HG03280 (cell line): ENCODE data around the gene EXOG.

Source experiments
- ATAC-seq: cut with Tn5 transposase; IDR thresholded peaks from one replicate; pipeline ENCODE4 v1.9.1; 2021; ENCODE audit warnings: mild to moderate bottlenecking, moderate library complexity; ENCODE audit not compliant: unreplicated experiment

EXOG gene, protein sequence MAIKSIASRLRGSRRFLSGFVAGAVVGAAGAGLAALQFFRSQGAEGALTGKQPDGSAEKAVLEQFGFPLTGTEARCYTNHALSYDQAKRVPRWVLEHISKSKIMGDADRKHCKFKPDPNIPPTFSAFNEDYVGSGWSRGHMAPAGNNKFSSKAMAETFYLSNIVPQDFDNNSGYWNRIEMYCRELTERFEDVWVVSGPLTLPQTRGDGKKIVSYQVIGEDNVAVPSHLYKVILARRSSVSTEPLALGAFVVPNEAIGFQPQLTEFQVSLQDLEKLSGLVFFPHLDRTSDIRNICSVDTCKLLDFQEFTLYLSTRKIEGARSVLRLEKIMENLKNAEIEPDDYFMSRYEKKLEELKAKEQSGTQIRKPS

DNA sequence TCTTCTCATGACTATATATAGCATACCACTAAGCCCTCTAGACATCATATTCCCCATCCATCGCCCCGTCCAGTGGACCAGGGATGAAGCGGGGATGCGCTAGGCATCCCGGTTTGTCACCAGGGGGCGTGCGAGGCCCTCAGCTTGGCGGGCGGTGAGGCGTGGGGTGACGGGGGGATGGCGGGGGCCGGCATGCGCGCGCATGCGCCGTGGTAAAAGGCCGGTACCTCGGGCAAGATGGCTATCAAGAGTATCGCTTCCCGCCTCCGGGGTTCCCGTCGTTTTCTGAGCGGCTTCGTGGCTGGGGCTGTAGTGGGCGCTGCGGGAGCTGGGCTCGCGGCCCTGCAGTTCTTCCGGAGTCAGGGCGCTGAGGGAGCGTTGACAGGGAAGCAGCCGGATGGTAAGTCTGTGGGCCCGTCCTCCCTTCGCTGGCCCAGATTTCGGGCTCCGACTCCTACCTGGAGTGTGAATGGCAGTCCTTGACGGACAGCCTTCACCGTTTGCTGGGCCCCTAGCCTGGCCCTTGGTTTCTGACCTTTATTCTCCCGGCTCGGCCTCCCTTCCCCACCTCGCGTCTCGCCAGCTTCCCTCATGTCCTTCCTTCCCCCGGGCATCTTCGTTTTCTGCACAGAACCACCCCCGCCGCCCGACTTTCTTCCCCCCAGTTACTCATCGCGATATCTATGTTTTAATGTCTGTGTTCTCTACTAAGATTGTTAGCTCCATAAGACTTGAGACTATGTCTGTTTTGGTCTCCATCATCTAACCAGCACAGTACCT is at the start of gene EXOG:
TSS of gene EXOG (plus strand) at position 210 of the 780 bp plus-strand sequence. CDS start at position 238, 28 bp downstream.
- peak; percentile 88 for ATAC-seq

DNA sequence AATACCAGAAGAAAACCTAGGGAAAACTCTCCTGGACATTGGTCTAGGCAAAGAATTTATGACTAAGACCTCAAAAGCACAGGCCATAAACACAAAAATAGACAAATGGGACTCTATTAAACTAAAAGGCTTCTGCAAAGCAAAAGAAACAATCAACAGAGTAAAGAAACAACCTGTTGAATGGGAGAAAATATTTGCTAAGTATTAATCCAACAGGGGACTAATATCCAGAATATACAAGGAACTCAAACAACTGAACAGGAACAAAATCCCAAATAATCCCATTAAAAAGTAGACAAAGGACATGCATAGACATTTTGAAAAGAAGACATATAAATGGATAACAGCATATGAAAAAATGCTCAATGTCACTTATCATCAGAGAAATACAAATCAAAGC is 49.3 kb upstream of the EXOG start:
- no peak for ATAC-seq

DNA sequence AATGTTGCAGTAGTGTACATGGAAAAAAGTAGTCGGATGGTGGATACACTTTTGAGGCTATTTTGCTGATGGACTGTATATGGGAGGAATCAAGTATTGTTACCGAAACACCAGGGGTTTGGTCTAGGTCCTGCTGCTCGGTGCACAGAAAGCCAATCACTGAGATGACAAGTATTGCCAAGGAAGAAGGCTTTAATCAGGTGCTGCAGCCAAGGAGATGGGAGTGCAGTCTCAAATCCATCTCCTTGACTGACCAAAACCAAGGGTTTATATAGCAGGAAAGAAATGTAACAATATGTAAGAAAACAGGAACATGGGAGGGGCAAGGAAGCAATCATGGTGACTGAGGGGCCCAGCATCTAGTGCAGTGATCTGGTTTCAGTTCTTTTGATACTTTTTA is 45.3 kb upstream of the EXOG start:
- no peak for ATAC-seq

DNA sequence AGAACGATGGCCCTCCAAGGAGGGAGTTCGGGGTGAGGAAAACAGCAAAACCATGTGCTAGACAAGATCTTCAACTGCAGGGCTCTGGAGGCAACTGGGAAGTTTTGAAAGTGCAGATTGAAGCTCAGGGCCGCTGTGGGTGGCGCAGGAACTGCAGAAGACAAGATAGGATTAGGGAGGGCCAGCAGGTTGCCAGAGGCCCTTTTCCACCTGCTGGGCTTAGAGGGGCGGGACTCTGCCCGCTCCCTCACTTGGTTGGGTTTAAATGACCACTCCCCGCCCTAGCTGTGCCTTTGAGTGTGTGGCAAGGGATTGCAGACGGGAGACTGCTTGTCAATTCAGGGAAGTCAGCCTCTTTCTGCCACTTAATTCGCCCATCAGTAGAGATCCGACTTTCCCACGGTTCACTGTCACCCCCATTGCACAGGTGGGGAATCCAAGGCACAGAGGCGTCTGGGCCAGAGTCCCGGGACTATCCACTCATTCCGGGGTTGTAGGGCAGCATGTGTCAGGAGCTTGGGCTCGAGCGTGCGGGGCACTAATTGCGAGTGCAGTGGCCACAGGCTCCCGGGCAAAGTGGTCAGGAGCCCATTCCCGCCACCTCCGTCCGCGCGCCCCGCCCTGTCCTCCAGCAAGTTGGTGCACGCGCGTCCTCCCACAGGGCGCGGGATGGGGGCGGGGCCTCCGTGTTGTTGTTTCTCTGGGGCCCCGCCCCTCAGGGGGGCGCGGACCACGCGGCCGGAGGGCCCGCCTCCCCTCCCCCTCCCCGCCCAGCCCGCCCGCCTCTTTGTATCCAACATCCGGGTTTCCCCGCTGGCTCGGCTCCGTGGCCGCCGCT is 42.8 kb upstream of the EXOG start, which contains the start of gene ACVR2B:
TSS of gene ACVR2B (plus strand) at position 816 of the 838 bp plus-strand sequence. CDS start 433 bp downstream, outside the sequence.
- peak; percentile 47 for ATAC-seq

DNA sequence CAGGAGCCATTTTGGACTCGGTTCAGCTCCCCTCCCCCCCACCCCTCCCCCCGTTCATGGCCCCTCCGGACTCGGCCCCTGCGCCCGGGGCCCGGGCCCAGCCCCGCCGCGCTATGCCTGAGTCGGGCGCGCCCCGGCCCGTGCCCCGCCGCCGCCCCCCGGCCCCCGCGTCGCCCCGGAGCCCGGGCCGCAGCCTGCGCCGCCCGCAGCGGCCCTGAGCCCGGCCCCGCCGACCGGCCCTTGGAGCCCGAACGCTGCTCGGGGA is 42.3 kb upstream of the EXOG start:
- ATAC-seq, result peak; percentile 26

DNA sequence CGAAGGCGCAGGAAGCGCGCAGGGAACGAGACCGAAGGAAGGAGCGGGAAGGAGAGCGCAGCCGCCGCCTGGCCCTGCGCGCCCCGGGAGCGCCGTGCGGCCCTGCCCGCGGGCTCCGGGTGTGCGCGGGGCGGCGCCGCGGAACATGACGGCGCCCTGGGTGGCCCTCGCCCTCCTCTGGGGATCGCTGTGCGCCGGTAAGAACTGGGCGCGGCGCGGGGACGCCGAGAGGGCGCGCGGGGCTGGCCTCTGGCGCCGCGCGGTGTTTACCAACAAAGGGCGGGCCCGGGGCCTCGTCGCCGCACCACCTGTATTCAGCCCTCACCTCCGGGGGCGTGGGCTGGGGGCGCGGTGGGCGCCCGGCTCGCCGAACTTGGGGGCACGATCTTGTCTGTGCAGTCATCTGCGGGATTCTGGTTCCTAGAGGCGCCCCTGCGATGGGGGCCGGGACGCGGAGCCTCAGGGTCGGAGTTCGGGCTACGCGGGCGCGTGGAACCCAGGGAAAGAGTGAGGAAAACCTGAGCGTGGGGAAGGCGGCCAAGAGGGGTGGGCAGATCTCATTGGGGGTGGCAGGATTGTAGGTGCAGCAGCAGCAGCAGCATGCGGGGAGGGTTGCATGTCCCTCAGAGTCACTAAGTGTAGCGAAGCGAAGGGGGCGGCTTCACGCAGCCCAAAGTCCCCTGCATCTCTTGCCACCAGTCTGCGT is 41.8 kb upstream of the EXOG start:
- peak; percentile 43 for ATAC-seq

DNA sequence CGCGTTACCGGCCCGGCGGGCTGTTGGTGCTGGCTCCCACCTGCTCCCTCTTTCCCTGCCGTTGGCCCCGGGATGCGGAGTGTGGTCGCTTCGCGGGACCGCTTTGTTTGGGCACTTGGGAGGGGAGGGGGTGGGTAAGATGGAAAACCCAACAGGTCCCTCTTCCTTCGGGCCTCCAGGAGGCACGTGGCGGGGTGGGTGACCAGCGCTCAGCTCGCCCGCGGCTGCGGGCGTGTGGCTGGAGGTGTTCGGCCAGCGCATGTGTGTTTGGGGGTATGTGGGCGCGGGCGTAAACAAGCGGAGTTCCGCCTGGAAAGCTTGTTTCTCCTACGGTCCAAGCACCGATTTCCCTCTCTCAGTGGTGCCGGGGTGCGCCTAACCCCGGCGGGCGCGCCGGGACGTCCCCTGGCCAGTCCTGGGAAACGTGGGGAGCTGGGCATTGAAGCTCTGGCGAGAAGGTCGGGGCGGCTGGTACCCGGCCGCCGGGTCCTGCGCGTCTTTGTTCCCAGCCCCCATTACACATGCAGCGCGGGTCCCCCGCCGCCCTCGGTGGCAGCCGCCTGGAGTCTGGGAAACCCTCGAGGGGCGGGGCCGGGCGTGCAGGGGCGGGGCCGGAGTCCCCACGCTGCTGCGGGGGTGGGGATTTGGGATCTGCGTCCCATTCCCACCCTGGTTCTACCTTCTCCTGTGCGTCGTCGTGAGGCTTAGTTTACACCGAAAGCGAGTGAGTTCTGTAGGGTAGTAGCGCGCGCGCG is 41.1 kb upstream of the EXOG start:
- peak; percentile 21 for ATAC-seq

DNA sequence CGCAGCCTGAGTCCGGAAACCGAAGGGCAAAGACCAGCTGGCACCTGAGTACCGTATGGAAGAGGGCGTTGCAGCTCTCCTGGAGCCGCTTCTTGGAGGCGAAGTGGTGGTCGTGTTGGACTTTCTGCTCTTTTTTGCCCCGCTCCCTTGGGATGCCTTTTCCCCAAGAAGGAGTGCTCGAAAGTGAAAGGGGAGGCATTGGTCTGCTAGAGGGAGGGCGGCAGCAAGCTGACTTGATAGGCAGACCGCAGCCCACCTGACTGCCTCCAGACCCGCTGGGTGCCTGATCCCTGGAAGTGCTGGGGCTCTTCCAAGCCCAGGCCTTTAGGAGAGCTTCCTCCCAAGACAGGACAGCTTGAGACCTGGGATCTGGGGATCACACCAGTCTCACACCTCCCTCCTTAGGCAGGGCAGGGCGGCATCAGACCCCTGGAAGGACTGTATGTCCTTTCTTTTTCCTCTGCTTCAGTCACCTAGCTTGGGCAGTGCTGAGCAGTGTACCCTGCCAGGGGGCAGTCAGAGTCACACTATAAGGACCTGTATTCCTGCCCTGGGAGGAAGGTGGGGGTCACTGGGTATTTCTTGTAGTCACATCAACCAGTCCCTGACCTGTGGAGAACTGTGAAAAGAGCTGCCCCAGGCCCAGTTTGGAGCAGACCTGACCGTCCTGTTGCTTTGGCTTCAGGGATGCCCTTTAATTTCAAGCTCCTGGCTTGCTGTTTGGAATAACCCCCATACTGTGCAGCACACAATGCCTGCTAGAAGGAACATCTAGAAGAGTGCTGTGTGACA is 40.3 kb upstream of the EXOG start:
- ATAC-seq, result peak; percentile 42

DNA sequence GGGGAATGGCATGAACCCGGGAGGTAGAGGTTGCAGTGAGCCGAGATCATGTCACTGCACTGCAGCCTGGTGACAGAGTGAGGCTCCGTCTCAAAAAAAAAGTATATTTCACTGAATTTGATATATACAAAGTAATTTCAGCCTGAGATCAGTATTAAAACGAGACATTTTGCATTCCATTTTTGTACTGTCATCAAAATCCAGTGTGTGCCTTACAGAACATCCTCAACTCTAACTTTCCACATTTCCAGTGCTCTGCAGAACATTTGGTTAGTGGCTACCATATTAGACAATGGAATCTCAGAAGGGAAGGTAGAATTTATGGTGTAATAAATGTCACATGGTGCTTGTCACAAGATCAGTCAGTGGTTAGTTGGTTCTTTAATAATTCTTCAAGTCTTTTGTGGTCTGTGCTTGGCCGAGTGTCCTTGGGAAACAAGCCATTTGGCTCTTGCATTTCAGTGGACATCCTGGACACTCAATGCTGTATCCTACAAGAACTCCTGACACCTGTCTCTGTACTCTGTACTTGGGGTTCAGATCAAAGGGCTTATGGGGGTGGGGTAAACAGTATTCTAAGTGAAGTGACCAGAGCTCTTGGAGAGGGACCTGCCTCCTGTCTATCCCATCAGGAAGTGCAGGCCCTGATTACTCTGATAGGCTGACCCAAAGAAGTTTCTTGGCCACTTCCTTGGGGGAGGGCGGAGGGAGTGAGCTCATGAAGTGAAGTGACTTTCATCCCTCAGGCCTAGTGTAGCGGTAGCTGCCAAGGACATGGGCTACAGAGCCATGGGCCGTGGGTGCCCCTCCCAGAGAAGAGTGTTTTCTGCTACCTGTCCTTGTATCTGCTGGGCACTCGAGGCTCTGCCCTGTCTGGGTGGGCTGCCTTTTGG is 38.8 kb upstream of the EXOG start:
- no peak for ATAC-seq

DNA sequence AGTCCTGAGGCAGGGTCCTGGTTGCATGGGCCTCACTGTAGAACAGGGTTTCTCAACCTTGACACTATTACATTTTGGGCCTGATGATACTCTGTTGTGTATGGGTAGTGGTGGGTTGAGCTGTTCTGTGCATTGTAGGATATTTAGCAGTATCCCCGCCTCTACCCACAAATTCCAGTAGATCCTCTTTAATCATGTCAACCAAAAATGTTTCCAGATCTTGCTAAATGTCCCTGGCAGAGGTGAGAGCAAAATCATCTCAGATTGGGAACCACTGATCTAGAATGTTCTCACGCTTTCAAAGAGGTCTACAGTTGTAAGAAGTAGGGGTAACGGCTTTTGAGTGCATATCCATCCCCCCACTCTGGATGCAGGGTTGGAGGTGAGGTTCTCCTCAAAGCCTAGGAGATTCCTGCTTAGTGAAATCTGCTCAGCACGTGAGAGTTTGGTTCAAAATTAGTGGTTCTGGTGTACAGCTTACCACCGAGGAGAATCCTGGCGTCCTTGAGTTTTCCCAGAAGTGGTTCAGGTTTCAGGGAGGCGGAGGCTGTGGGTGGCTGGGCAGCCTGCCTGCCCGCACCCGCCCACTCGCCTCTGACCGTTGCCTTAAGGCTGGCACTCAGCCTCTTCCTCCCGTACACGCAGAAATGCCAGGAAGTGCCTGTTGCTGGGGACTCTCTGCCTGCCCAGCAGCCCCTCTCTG is 37.2 kb upstream of the EXOG start:
- no peak for ATAC-seq

DNA sequence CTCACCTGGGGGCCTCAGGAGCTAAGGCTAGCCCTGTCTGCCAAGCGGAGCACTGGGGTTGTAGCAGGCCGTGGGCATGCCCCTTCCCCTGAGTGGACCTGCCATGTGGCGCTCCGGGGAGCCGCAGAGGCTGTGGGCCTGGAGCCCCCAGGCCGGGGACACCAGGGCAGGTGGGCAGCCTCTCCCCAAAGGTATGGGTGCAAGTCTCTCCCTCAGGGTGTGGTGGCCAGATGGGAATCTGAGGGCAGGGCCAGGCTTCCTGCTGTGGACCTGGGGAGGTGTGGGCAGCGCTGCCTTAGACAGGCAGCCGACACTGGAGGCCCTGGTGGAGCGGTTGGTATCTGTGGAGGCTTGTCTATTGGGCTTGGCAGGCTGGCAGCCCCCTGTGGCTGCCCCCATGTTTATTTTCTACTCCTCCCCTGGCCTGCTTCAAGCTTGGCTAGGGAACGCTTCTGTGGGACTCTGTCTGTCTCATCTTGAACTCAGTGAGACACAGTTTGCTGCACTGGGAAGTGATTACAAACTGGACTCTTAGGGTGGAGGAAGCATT is 36.6 kb upstream of the EXOG start:
- ATAC-seq, result no peak

DNA sequence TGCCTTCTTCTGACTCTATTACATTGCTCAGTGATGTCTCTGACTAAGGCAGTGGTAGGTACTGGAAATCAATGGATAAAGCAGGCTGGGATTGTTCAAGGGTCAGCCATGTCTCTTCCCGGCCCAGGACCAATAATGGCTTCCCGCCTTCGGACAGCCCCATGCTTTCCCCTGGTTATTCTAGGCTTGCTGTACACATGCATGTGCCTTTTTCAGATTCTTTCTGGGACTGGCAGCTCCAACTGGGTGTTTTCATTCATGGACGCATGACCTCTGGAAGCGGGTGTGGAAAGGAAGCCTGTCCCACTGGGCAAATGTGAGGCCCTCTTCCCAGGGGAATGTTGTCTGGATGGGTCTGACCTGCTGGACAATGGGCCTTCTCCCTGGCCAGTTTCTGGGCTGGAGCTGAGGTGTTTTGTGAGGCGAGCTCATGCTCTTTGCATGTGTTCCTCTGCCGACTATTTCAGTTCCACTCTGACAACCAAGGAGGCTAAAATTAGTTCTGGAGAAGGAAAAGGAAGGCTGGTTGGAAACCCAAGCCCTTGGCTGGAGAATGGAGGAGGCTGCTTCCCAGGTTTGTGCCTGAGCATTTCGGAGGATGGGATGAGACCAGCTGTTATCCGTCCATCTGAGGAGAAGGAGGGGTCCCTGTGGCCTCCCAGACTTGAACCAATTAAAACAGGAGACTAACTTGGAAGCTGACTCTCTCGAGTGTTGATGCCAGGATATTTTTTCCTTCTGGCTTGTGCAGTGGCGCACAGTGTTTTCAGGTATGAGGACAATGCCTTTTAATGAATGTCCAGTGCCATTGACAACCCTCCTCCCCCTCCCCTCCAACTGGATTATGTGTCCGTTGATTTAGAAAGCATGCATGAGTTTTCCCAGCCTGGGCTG is 35.5 kb upstream of the EXOG start:
- ATAC-seq, result no peak

DNA sequence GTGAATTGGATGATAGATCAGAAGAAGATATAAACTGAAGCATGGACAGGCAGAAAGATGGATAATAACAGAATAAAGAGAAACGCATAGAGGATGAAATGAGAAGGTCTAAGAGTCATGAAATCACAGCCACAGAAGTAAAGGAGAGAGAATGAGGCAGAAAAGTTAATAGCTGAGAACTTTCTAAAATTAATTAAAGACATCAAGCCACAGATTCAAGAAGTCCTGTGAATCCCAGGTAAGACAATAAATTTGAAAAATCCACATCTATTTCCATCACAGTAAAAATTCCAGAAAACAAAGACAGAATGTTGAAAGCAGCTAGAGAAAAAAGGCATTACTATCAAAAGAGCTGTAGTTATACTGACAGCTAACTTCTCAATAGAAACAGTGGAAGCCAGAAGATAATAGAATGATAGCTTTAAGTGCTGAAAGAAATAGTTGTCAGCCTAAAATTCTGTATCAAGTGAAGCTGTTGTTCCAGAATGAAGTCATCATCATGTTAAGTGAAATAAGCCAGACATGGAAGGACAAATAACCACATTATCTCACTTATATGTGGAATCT is 30.5 kb upstream of the EXOG start:
- ATAC-seq, result no peak

DNA sequence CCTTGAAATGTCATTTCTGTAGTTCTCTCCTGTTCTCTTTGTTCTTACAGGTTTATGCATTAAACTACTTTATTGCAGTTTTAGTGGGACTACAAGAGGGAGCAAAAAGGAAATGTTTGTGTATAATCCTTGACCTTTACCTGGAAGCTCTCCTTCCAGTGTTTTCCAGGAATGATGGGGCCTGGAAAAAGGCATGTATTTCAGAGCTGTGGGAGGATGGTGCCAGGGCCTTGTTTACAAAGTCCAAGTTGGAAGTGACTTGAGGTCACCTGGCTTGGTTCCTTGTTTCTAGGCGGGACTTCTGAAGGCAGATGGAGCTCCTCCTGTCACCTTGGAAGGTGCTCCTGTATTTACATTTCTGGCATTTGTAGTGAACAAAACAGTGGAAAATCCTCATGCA is 27.4 kb upstream of the EXOG start:
- ATAC-seq, result no peak

DNA sequence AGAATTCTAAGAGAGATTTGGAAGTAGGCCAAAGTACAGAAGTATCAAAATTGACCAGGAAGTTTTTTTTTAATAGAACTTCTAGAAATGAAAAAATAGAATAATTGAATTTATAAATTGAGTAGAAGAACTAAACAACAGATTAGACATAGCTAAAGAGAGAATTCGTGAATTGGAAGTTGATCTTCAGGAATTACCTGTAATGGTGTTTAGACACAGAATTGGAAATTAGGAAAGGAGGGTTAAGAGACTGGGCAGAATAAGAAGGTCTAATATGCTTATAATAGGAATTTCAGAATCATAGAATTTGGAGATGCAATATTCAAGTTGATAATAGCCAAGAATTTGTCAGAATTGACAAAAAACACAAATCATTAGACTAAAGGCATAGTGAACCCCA is 26.3 kb upstream of the EXOG start:
- no peak for ATAC-seq

DNA sequence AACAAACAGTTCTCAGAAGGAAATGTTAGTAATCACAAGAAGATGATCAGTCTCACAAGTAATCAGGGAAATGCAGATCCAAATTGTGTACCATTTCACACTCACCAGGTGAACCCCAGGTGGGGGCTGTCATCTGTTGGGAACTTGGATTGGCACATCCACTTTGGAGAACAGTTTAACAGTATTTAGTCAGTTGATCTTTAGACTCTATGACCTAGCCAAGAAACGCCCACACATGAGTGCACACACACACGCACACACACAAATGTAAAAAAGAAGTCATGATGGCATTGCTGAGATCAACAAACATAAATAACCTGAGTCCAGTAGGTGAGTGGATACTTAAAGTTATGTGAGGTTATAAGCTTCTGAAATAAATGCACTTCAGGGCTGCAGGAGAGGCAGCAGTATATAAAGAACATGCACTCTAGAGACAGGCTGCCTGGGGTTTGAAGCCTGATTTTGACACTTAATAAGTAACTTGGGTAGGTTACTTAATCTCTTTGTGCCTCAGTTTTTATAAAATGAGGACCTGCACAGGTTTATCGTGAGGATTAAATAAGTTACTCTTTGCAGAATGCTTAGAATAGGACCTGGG is 24.8 kb upstream of the EXOG start:
- ATAC-seq, result no peak
